Measurements from ENCODE around the gene DLG2.

DNA sequence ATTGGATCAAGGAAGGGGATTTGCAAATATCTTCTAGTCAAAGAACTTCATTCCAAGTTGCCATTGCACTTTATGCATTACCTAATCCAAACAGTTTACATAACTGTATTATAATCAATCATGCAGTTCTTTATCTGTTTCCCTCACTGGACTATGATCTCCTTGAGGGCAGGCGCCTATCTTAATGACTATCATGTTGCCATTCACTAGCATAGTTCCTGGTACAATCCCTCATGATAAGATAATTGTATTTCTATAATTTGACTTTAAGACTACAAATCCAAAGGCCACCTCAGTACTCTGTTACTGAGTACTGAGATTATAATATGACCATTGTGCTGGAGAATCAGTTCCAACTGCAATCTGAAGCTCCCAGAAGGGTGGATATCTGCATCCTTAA, 2062.3 kb downstream of the DLG2 start:
- TF ChIP-seq CTCF (IDR thresholded peaks at IDR 0.05) (no peak), POLR2A (IDR thresholded peaks at IDR 0.05) (no peak), POLR2AphosphoS5 (IDR thresholded peaks at IDR 0.05) (no peak), EP300 (IDR thresholded peaks at IDR 0.05) (no peak)

Data from sigmoid colon (tissue), 4 donors.